ENCODE results near the gene MYH6.

GRCh38 chr14:23405516-23406025 lies 2.5 kb downstream of the MYH6 start:
- TF ChIP-seq, protein P1, sequence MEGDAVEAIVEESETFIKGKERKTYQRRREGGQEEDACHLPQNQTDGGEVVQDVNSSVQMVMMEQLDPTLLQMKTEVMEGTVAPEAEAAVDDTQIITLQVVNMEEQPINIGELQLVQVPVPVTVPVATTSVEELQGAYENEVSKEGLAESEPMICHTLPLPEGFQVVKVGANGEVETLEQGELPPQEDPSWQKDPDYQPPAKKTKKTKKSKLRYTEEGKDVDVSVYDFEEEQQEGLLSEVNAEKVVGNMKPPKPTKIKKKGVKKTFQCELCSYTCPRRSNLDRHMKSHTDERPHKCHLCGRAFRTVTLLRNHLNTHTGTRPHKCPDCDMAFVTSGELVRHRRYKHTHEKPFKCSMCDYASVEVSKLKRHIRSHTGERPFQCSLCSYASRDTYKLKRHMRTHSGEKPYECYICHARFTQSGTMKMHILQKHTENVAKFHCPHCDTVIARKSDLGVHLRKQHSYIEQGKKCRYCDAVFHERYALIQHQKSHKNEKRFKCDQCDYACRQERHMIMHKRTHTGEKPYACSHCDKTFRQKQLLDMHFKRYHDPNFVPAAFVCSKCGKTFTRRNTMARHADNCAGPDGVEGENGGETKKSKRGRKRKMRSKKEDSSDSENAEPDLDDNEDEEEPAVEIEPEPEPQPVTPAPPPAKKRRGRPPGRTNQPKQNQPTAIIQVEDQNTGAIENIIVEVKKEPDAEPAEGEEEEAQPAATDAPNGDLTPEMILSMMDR (IDR thresholded peaks at IDR 0.05) = no peak
- no peak for TF ChIP-seq POLR2A (IDR thresholded peaks at IDR 0.05)

Data from body of pancreas (tissue), 4 donors.